ENCODE measurements around the gene MAMDC4.
"Not testable (repeated sequence)": the region's sequence is repeated elsewhere in the genome, so short reads cannot be mapped to it uniquely, and the experiment has no call there.

MAMDC4 gene

GRCh38 chr9:136825295-136826187 is 26.6 kb upstream of the MAMDC4 start:
- no peak for DNase-seq (ENCODE audit: low read depth)

- no peak for DNase-seq (ENCODE audit: low read depth)
Measured at GRCh38 chr9:136826188-136826541, 26.0 kb upstream of the MAMDC4 start.

DNA sequence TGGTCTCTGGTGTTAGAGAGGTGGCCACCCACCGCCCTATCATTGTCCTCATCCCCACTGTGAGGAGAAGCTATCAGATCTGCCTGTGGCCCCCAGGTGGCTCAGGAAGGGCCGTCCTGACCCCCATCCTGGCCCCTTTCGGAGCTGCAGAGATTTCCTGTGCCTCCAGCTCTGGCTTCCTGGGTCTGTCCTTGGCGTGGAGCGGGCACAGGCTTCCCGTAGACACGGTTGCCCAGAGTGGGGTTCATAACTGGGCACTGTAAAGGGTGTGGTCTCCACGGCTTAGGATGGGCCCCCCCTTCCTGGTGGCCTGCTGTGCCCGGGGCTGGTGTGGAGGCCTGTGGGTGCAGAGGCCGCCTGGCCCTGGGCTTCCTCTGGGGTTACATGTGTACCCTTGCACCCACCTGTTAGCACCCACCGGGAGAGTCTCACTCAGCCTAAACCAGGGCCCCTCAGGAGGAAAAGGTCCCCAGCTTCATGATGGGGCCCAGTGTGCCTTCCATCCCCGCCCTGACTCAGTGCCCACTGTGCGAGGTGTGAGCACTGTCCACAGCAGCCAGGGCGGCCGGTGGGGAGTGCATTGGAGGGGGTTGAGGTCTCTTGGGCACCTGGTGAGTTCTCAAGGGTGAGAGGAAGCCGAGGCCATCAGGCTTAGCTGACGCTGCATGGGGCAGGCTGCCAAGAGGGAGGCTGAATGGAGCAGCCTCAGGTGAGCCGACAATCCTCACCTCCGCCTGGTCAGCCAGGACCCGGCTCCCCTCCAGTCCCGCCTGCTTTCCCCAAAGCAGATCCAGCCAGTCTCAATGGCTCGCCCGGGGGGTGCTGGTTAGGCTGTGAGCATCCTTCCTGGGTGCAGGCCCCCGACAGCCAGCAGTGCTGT is 25.2 kb upstream of the MAMDC4 start:
- DNase-seq (ENCODE audit: low read depth) = no peak

GRCh38 chr9:136827794-136828473 is 24.2 kb upstream of the MAMDC4 start:
- no peak for DNase-seq (ENCODE audit: low read depth)

GRCh38 chr9:136828474-136829140 is 23.5 kb upstream of the MAMDC4 start:
- DNase-seq (ENCODE audit: low read depth) = no peak

GRCh38 chr9:136829412-136829811 is 22.7 kb upstream of the MAMDC4 start:
- DNase-seq (ENCODE audit: low read depth) = no peak

GRCh38 chr9:136829981-136830885 is 21.9 kb upstream of the MAMDC4 start:
- no peak for DNase-seq (ENCODE audit: low read depth)

- no peak for DNase-seq (ENCODE audit: low read depth)
Measured at GRCh38 chr9:136831002-136831719, 21.0 kb upstream of the MAMDC4 start.

DNA sequence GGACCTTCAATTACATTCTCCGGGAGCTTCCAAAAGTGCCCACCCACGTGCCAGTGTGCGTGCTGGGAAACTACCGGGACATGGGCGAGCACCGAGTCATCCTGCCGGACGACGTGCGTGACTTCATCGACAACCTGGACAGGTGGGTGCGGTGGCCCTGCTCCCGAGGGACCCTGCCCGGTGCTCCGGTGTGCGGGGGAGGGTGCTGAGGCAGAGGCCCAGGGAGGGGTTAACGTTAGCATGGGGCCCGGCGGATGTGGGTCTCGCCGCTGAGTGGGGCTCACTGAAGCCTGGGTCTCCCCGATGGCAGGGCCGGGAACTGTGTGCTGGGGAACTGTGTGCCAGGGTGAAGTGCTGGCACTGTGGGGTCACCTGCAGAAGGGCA is 20.4 kb upstream of the MAMDC4 start:
- DNase-seq (ENCODE audit: low read depth) = no peak

GRCh38 chr9:136832581-136832980 is 19.6 kb upstream of the MAMDC4 start:
- DNase-seq (ENCODE audit: low read depth) = no peak

- not testable (repeated sequence) for DNase-seq (ENCODE audit: low read depth)
Measured at GRCh38 chr9:136833381-136834048, 18.6 kb upstream of the MAMDC4 start.

DNA sequence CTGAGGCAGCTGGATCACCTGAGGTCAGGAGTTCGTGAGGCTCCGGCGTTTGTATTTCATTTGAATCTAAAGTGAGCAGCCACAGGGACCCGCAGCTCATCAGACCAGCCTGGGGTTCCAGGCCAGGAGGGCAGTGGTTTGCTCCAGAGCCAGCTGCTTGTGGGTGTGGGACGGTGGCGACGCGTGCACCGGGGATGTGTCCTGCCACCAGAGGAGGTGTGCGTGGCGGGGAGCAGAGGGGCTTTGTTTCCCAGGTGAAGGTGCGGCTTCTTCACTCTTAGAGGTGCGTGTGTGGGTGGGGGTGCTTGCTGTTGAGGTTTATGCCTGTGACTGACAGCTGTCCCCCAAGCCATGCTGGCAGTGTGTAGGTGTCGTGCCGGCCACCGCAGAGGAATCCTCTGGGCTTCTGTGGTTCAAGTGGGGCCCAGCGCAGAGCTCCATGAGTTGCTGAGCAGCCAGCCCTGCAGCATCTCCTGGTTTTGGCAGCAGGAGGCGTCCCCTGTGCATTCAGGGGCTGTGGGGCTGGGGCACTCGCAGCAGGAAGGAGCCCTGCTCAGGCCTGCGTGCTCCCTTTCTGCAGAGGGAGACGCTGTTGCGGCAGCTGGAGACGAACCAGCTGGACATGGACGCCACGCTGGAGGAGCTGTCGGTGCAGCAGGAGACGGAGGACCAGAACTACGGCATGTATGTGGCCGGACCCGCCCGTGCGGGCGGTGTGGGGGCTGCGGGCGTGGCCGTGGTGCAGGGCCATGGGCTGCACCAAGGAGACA is 16.8 kb upstream of the MAMDC4 start:
- no peak for DNase-seq (ENCODE audit: low read depth)

GRCh38 chr9:136835932-136836904 is 15.9 kb upstream of the MAMDC4 start:
- no peak for DNase-seq (ENCODE audit: low read depth)

DNA sequence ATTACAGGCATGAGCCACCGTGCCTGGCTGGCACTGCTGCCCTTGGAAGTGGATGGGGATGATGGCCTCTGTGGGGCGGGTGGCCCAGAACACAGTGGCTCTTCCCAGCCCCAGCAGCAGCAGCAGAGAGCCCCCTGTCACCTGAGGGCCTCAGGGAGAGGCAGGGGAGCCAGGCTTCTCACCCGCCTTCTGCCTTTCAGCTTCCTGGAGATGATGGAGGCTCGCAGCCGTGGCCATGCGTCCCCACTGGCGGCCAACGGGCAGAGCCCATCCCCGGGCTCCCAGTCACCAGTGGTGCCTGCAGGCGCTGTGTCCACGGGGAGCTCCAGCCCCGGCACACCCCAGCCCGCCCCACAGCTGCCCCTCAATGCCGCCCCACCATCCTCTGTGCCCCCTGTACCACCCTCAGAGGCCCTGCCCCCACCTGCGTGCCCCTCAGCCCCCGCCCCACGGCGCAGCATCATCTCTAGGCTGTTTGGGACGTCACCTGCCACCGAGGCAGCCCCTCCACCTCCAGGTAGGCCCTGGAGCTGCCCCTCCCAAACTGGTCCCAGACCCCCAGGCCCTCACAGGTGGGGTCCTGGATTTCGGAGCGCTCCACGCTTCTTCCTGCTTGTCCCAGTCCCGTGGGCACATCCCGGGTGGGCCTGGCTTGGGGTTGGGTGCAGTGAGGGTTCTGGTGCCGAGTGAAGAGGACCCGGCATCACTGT is 14.8 kb upstream of the MAMDC4 start:
- DNase-seq (ENCODE audit: low read depth) = no peak

DNA sequence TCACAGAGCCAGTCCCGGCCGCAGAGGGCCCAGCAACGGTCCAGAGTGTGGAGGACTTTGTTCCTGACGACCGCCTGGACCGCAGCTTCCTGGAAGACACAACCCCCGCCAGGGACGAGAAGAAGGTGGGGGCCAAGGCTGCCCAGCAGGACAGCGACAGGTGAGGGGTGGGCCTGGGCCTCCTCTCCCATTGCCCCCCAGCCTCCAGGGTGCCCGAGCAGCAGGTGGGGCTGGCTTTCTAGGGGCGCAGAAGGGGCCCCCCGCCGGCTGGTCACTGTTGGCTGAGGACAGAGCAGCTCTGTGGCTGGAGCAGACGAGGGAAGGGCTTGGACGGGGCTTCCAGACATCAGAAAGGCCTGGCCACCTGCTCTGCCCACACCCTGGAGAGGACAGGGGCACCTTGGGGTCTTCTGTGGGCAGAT is 14.3 kb upstream of the MAMDC4 start:
- not testable (repeated sequence) for DNase-seq (ENCODE audit: low read depth)

GRCh38 chr9:136838314-136839228 is 13.6 kb upstream of the MAMDC4 start:
- no peak for DNase-seq (ENCODE audit: low read depth)

All from stimulated activated CD8-positive, alpha-beta memory T cell treated with anti-CD3 and anti-CD28 coated beads, Interleukin-12 subunit alpha, Interleukin-12 subunit beta, amount 100 ng/mL, for 4 hours (primary cell).